ENCODE data around the gene CDHR4.

- no peak for TF ChIP-seq CTCF (IDR thresholded peaks at IDR 0.05)
- TF ChIP-seq EZH2 (IDR thresholded peaks at IDR 0.05; ENCODE audit: borderline replicate concordance, insufficient read depth, low read depth, low read length, poor library complexity, severe bottlenecking): no peak
These were observed 43.6 kb downstream of the CDHR4 start for GRCh38 chr3:49756036-49756435.

Measured in B cell (primary cell).